ENCODE data around the gene DYSF.

DYSF gene

GRCh38 chr2:71669628-71670429 is 216.5 kb downstream of the DYSF start:
- in situ Hi-C loops (cut with MboI; ENCODE audit: low pct_unique_long_range_greater_than_20kb, low sequenced_read_pairs) = no loop called here
- no peak for DNase-seq

DNA sequence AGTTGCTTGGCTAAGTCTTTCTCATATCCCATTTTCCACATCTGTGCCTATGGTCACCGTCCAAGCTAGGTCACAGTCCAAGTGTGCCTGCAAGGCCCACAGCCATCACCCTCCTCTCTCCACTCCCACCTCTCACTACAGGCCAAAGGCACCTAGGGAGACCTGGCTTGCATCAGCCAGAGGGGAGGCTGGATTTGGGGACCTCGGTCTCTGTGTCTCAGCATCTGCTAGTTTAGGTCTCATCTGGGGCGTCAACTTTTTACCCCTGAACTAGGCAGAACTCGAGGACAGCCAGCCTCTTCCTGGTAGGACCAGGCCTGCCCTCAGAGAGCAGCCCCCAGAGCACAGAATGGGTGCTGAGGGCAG is 217.1 kb downstream of the DYSF start:
- in situ Hi-C loops (cut with MboI; ENCODE audit: low pct_unique_long_range_greater_than_20kb, low sequenced_read_pairs) = no loop called here
- no peak for DNase-seq

- no peak for DNase-seq
- in situ Hi-C loops (cut with MboI; ENCODE audit: low pct_unique_long_range_greater_than_20kb, low sequenced_read_pairs) = no loop called here
Measured at GRCh38 chr2:71671203-71671854, 218.0 kb downstream of the DYSF start.

DNA sequence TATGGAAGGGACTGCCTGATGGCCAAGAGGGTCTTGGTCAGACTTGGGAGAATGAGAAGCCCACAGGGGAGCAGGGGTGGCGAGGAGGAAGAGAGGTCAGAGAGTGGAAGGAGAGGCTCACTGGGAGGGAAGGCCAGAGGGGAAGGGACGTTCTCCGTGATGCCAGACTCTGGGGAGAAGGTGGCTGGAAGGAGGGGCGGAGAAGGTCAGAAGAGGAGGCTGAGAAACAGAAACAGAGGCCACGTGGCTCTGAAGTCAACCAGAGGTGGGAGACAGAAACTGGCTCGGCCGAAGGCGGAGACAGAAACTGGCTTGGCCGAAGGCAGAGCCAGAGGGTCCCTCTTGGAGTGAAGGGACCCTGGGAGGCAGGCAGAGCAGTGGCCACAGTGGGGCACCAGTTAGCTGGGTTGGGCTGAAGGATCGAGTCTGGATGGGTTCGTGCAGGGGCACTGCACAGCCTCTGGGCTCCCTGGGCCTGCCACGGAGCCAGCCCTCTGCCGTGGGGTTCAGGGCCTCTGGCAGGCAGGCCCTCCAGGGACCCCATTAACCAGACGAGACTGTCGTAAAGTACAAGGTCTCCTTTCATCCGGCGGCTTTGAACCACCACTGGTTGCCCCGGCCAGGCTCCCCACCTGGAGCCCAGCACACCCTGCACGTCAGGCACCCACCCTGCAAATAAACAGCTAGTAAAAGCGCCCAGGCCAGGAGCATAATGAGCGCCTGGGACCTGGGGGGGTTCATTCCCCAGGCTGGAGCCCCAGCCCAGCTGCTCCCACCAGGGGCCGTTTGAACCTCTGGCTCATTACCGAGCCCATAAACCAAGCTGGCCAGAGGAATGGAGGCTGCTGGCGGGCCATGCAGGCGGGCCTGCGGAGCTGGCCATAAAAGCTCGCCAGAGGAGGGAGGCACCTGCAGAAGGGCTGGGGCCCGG is 218.8 kb downstream of the DYSF start:
- DNase-seq = no peak
- in situ Hi-C loops (cut with MboI; ENCODE audit: low pct_unique_long_range_greater_than_20kb, low sequenced_read_pairs) = no loop called here

- in situ Hi-C loops (cut with MboI; ENCODE audit: low pct_unique_long_range_greater_than_20kb, low sequenced_read_pairs) = no loop called here
Measured at GRCh38 chr2:71672826-71673795, 219.8 kb downstream of the DYSF start.

GRCh38 chr2:71674158-71674851 is 220.9 kb downstream of the DYSF start:
- no peak for DNase-seq
- in situ Hi-C loops (cut with MboI; ENCODE audit: low pct_unique_long_range_greater_than_20kb, low sequenced_read_pairs) = no loop called here

More at GRCh38 chr2:71672826-71673795, 219.8 kb downstream of the DYSF start:
- no peak for DNase-seq

- in situ Hi-C loops (cut with MboI; ENCODE audit: low pct_unique_long_range_greater_than_20kb, low sequenced_read_pairs) = no loop called here
- DNase-seq = no peak
Measured at GRCh38 chr2:71675296-71675695, 221.9 kb downstream of the DYSF start.

DNA sequence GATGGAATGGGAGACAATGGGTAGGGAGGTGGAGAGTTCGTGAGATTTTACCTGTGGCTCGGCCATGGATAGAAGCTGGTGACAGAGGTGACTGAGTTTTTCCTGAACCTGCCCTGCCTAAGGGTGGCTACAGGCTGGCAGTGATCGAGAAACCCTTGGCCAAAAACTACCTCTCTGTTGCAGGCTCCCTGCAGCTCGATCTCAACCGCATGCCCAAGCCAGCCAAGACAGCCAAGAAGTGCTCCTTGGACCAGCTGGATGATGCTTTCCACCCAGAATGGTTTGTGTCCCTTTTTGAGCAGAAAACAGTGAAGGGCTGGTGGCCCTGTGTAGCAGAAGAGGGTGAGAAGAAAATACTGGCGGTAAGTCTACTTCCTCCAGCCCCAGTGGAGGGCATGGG is 225.5 kb downstream of the DYSF start:
- in situ Hi-C loops (cut with MboI; ENCODE audit: low pct_unique_long_range_greater_than_20kb, low sequenced_read_pairs) = no loop called here
- no peak for DNase-seq

DNA sequence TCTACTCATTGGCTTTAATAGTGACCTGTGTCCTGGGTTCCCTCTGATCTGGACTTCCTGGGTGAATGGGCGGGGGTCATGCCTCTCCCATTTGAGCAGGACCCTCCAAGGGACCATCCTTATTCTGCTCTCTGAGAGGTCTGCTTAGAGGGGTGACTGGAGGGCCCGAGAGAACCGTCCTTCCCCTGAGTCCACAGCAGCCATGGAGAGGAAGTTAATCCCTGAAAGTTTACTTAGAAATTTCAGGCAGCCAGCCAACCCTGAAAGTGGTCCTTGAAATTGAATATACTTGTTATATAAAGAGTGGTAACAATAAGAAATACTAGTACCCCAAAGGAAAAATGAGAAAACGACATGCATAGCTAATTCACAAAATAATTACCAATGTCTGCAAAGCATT is 226.1 kb downstream of the DYSF start:
- in situ Hi-C loops (cut with MboI; ENCODE audit: low pct_unique_long_range_greater_than_20kb, low sequenced_read_pairs) = no loop called here
- DNase-seq = no peak

GRCh38 chr2:71680925-71681324 is 227.6 kb downstream of the DYSF start:
- in situ Hi-C loops (cut with MboI; ENCODE audit: low pct_unique_long_range_greater_than_20kb, low sequenced_read_pairs) = no loop called here
- DNase-seq = no peak

DNA sequence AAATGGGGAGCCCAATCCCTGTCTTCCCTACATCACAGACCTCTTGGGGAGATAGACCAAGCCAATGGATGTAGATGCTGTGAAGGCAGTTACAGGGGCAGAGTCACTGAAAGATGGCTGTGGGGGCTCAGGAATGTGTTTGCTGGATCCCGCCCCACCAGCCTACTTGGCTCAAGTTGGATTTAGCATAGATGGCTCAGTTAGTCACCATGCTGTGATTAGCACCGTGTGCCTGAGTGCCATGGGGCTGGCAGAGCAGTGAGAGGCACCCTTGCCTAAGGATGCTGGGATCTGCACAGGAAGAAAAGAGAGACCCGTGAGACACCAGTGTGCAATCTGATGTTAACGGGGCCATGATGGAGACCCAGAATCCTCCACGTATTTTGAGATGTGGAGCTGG is 228.3 kb downstream of the DYSF start:
- in situ Hi-C loops (cut with MboI; ENCODE audit: low pct_unique_long_range_greater_than_20kb, low sequenced_read_pairs) = no loop called here
- no peak for DNase-seq

- in situ Hi-C loops (cut with MboI; ENCODE audit: low pct_unique_long_range_greater_than_20kb, low sequenced_read_pairs) = no loop called here
- DNase-seq = no peak
Measured at GRCh38 chr2:71682341-71682740, 229.0 kb downstream of the DYSF start.

DNA sequence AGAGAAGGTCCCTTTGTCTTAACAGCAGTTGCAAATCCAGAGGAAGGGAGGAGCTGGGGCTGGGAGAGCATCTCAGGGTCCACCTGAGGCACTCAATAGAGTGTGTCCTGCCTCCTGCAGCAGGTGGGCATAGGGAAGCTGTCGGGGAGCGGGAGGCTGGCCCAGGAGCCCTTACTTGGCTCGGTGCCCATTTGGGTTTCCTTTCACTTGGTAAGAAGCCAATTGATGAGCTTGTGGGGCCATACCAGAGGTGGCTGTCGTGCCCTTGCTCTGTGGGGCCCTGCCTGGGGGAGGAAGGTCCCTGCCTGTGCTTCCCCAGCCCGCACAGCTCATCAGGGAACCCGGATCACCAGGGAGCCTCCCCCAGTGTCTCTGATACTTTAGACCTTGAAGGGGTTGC is 229.7 kb downstream of the DYSF start:
- in situ Hi-C loops (cut with MboI; ENCODE audit: low pct_unique_long_range_greater_than_20kb, low sequenced_read_pairs) = no loop called here
- no peak for DNase-seq

DNA sequence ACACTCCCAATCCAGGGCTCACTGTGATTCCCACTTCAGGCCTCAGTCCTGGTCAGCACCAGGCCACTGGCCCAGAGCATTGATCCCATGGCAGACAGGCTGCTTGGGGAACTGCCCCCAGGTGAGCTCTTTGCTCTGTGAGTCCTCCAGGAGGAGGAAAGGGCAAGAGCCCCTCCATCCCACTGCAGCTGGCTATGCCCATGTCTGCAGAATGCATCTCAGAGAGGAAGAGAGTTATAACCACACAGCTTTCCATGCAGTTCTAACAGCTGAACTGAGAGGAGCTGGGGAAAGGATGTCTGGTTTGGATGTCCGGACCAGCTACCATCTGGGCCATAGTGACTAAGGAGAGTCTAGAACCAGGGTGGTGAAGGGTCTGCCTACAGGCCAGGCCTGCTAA is 230.3 kb downstream of the DYSF start:
- DNase-seq = no peak
- in situ Hi-C loops (cut with MboI; ENCODE audit: low pct_unique_long_range_greater_than_20kb, low sequenced_read_pairs) = no loop called here

GRCh38 chr2:71684226-71685072 is 231.1 kb downstream of the DYSF start:
- DNase-seq = no peak
- in situ Hi-C loops (cut with MboI; ENCODE audit: low pct_unique_long_range_greater_than_20kb, low sequenced_read_pairs) = no loop called here

GRCh38 chr2:71685073-71685848 is 231.9 kb downstream of the DYSF start:
- DNase-seq = no peak
- in situ Hi-C loops (cut with MboI; ENCODE audit: low pct_unique_long_range_greater_than_20kb, low sequenced_read_pairs) = no loop called here
